Muscle layer of duodenum (tissue), 2 donors: ENCODE measurements around the gene ATP5PD.

Source experiments
- H3K27ac ChIP-seq: one replicate; pipeline ENCODE4 v1.7.0; 2013; ENCODE audit warnings: mild to moderate bottlenecking, low read length
- H3K27me3 ChIP-seq: one replicate; pipeline ENCODE4 v1.7.0; 2013; ENCODE audit warnings: low read depth, mild to moderate bottlenecking, control low read depth, low read length
- H3K36me3 ChIP-seq, 2 donors: one replicate each; pipeline ENCODE4 v1.7.0; 2013; ENCODE audit warnings: low read length in 2 of 2, control low read depth in 1 of 2, mild to moderate bottlenecking in 1 of 2; ENCODE audit not compliant: insufficient read depth in 2 of 2, control insufficient read depth in 1 of 2
- H3K4me1 ChIP-seq, 2 donors: one replicate each; pipeline ENCODE4 v1.7.0; 2013; ENCODE audit warnings: low read length in 2 of 2, mild to moderate bottlenecking in 2 of 2, control low read depth in 1 of 2, moderate library complexity in 1 of 2; ENCODE audit not compliant: insufficient read depth in 2 of 2, control insufficient read depth in 1 of 2
- H3K4me3 ChIP-seq, 2 donors: one replicate each; pipeline ENCODE4 v1.7.0; 2013; ENCODE audit warnings: low read length in 2 of 2, low read depth in 1 of 2, mild to moderate bottlenecking in 1 of 2
- H3K9me3 ChIP-seq, 2 donors: one replicate each; pipeline ENCODE4 v1.7.0; 2013; ENCODE audit warnings: low read length in 2 of 2, control low read depth in 1 of 2, mild to moderate bottlenecking in 1 of 2; ENCODE audit not compliant: control insufficient read depth in 1 of 2
- donor health status: healthy.

Gene ATP5PD

DNA sequence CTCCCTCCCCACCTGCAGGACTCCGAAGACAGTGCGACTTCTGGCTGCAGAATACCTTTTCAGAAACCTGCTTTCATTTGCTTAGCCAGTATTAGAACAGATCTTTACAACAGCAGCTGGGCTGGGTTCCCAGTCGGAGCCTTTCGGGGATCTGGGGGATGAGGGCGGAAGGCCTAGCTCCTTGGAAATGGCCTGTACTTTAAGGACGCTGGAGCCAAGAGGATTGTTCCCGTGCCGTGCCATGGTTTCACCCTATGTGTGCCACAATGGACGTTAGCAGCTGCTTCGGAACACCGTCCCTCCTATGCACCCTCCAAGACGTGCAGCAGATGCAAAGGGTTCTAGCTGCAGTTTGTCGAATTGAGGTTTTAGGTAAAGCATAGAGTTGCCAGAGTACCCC lies 16.4 kb upstream of the ATP5PD start:
- H3K27me3 ChIP-seq = no peaks in the 10 kb centered on the region
- H3K4me1 ChIP-seq = peaks cover 0 to 12% of the 10 kb centered on the region in 2 donors
- no peak overlapping the region for H3K27ac ChIP-seq
- H3K36me3 ChIP-seq = peaks cover 25 to 51% of the 10 kb centered on the region in 2 donors
- no peak overlapping the region for H3K4me3 ChIP-seq
- no peaks in the 10 kb centered on the region for H3K9me3 ChIP-seq

DNA sequence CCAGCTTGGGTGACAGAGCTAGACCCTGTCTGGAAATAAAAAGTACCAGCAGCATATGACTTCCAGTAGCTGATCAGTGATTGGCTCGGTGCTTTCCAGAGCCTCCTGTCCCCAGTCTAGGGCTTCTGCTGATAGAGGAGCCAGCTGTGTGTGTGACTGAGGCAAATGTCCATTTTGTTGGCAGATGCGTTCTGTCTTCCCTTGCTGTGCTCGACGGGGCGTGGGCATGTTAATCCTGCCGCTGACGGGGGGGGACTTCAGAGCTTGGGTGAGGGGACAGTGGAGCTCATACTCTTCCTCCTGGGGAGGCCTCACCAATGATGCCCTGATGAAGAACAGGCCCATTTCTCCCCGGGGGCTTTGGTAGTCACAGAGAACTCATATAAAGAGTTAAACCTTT lies 14.8 kb upstream of the ATP5PD start:
- peaks cover 0 to 12% of the 10 kb centered on the region in 2 donors for H3K4me1 ChIP-seq
- H3K4me3 ChIP-seq = no peak overlapping the region
- H3K27me3 ChIP-seq = no peaks in the 10 kb centered on the region
- no peaks in the 10 kb centered on the region for H3K9me3 ChIP-seq
- H3K36me3 ChIP-seq = peaks cover 25 to 51% of the 10 kb centered on the region in 2 donors
- no peak overlapping the region for H3K27ac ChIP-seq

- no peaks in the 10 kb centered on the region for H3K9me3 ChIP-seq
- H3K36me3 ChIP-seq = peaks cover 25 to 54% of the 10 kb centered on the region in 2 donors
- no peak overlapping the region for H3K4me3 ChIP-seq
- no peaks in the 10 kb centered on the region for H3K27me3 ChIP-seq
- H3K27ac ChIP-seq = no peak overlapping the region
- H3K4me1 ChIP-seq = peaks cover 0 to 12% of the 10 kb centered on the region in 2 donors
These were observed 14.3 kb upstream of the ATP5PD start for GRCh38 chr17:75061055-75061438.

DNA sequence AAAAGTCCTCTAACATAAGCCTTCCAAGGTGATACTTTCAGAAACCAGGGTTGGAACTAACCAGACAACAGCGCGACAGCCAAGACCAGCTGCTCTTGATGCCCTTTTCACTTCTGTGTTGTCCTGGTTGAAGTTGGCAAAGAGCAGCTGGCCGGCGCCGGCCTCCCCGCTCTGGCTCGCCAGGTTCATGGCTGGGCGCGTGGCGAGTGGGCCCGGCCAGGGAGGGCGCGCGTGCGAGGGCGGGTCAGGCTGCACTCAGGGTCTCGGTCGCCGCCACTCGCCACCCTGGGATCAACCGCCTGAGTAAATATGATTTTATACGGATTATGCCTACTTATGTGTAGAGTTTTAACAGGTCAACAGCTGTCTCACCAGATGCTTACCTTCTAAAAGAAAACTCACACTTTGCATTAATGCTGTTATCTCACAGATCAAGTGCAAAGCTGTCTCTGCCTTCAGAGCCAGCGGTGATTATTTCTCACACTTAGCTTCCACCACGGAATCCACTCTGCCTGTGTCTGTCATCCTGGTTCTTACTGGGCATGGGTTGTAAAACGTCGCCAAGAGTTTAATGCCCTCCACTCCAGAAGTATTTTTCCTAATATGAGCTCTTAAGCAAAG lies 13.8 kb upstream of the ATP5PD start:
- Histone ChIP-seq H3K27me3 (no peaks in the 10 kb centered on the region), H3K9me3 (no peaks in the 10 kb centered on the region), H3K36me3 (peaks cover 25 to 56% of the 10 kb centered on the region in 2 donors), H3K4me3 (no peak overlapping the region), H3K27ac (no peak overlapping the region), H3K4me1 (peaks cover 0 to 12% of the 10 kb centered on the region in 2 donors)

- Histone ChIP-seq H3K27ac (no peak overlapping the region), H3K27me3 (no peaks in the 10 kb centered on the region), H3K36me3 (peaks cover 25 to 55% of the 10 kb centered on the region in 2 donors), H3K4me1 (peaks cover 0 to 12% of the 10 kb centered on the region in 2 donors), H3K4me3 (no peak overlapping the region), H3K9me3 (no peaks in the 10 kb centered on the region)
These were observed 12.9 kb upstream of the ATP5PD start for GRCh38 chr17:75059369-75060345.

DNA sequence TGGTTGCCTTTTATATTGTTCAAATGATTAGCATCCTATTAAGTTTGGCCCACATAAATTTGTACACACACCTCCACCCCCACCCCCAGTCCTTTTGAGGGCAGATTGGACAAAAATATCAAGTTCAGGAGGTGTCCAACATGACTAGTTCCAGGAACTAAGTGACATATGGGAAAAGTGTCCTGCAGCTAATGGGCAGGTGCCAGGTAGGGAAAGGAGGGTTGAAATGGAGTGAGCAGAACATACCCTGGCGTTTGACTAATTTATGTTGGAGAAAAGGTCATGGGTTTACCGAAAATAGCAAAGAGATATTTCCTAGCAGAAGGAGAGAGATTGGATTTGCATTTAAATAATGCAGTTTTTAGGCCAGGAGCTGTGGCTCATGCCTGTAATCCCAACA lies 5.2 kb upstream of the ATP5PD start:
- H3K4me3 ChIP-seq = no peak overlapping the region
- peaks cover 5 to 17% of the 10 kb centered on the region in 2 donors for H3K4me1 ChIP-seq
- no peak overlapping the region for H3K27ac ChIP-seq
- peaks cover 4 to 40% of the 10 kb centered on the region in 2 donors for H3K36me3 ChIP-seq
- H3K9me3 ChIP-seq = no peaks in the 10 kb centered on the region
- no peaks in the 10 kb centered on the region for H3K27me3 ChIP-seq

DNA sequence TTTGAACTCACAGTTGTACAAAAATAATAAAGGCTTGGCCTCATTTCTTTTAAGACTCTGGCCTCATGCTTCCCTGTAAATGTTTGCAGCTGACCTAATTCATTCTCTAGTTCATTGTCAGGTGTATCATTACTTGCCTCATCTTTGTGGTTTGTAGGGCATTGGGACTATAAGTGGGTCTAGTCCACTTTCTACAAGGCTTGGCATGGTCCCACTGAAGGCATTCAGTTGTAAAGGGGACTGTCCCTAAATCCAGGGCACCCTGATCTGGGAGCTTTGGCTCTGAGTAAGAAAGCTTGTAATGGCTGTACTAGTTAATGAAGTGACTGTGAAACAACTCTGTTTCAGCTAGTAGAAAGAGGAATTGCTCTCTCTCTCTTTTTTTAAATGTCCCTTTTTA lies 2.9 kb upstream of the ATP5PD start:
- H3K27me3 ChIP-seq = no peaks in the 10 kb centered on the region
- H3K4me3 ChIP-seq = no peak overlapping the region
- no peaks in the 10 kb centered on the region for H3K9me3 ChIP-seq
- H3K36me3 ChIP-seq = peaks cover 4 to 27% of the 10 kb centered on the region in 2 donors
- H3K4me1 ChIP-seq = peaks cover 5 to 24% of the 10 kb centered on the region in 2 donors
- H3K27ac ChIP-seq = no peak overlapping the region

GRCh38 chr17:75049057-75049456 lies 2.3 kb upstream of the ATP5PD start:
- Histone ChIP-seq H3K27me3 (no peaks in the 10 kb centered on the region), H3K4me3 (peak overlapping the region in 1 of 2 donors; percentile 71), H3K36me3 (peaks cover 4 to 26% of the 10 kb centered on the region in 2 donors), H3K9me3 (no peaks in the 10 kb centered on the region), H3K4me1 (peaks cover 5 to 25% of the 10 kb centered on the region in 2 donors), H3K27ac (peak overlapping the region; percentile 58)

DNA sequence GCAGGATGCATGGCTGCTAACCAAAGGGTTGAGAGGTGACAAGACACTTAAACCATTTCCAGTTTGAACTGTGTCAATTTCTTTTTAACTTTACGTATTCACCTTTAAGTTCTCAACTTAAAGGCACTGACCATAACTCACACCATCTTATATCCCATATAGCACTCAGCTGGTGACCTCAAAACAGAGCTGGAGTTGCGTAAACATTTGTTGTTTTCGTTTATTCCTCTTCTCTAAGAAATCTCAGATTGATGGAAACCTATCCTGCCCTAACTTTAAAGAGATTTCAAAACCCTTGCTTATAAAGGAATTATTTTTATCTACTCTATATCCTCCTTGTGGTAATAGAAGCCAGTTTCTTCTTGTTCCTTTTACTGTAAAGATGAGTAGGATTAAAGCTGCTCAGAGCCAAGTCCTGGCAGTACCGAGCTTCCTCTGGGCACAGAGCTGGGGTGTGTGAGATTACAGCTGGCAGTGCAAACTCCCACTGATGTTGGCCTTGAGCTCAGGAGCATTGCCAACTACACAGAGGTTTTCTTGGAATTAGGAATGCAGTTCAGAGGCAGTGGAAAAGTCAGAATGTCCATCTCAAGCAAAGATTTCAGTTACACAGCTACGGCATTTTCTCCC lies 1.6 kb upstream of the ATP5PD start:
- peak overlapping the region; percentile 71 to 78 for H3K4me3 ChIP-seq
- no peaks in the 10 kb centered on the region for H3K27me3 ChIP-seq
- H3K4me1 ChIP-seq = peaks cover 5 to 25% of the 10 kb centered on the region in 2 donors
- H3K27ac ChIP-seq = peak overlapping the region; percentile 58
- H3K36me3 ChIP-seq = peaks cover 4 to 22% of the 10 kb centered on the region in 2 donors
- no peaks in the 10 kb centered on the region for H3K9me3 ChIP-seq

- H3K27ac ChIP-seq = peak overlapping the region; percentile 1
- H3K4me1 ChIP-seq = peaks cover 5 to 25% of the 10 kb centered on the region in 2 donors
- H3K27me3 ChIP-seq = no peaks in the 10 kb centered on the region
- H3K36me3 ChIP-seq = peaks cover 0 to 16% of the 10 kb centered on the region in 2 donors
- no peaks in the 10 kb centered on the region for H3K9me3 ChIP-seq
- H3K4me3 ChIP-seq = peak overlapping the region; percentile 71 to 78
These were observed 779 bp upstream of the ATP5PD start for GRCh38 chr17:75047398-75048098.
